Liver (tissue), 9 donors: ENCODE results near the gene CCDC192. TPM values are rescaled to one million over a fixed set of nuclear protein-coding genes. Genes with fewer than 3 reads are reported as not detected.

Experiments
- DNase-seq: peaks from one replicate; pipeline ENCODE4 v3.0.0-alpha.2; 2017; ENCODE audit warnings: low spot score
- H3K27ac ChIP-seq, 2 donors: one replicate each; pipeline ENCODE4 v1.7.0; 2013; ENCODE audit warnings: inconsistent platforms in 2 of 2, low read length in 2 of 2, control low read depth in 1 of 2, low read depth in 1 of 2, mild to moderate bottlenecking in 1 of 2
- H3K27me3 ChIP-seq, 4 donors: one replicate each; pipeline versions ENCODE4 v1.6.1 to v1.7.0; 2013; ENCODE audit warnings: low read length in 3 of 4, inconsistent platforms in 1 of 4, mild to moderate bottlenecking in 1 of 4, moderate library complexity in 1 of 4; ENCODE audit not compliant: control insufficient read depth in 4 of 4, insufficient read depth in 4 of 4
- H3K36me3 ChIP-seq, 4 donors: one replicate each; pipeline versions ENCODE4 v1.6.1 to v1.7.0; 2013; ENCODE audit warnings: low read length in 3 of 4, mild to moderate bottlenecking in 3 of 4, low read depth in 1 of 4, moderate library complexity in 1 of 4; ENCODE audit not compliant: control insufficient read depth in 4 of 4, insufficient read depth in 3 of 4
- H3K4me1 ChIP-seq, 4 donors: one replicate each; pipeline versions ENCODE4 v1.6.1 to v1.7.0; 2013; ENCODE audit warnings: low read length in 3 of 4, mild to moderate bottlenecking in 3 of 4, moderate library complexity in 1 of 4; ENCODE audit not compliant: control insufficient read depth in 4 of 4, insufficient read depth in 4 of 4
- H3K4me3 ChIP-seq, 3 donors: one replicate each; pipeline versions ENCODE4 v1.6.1 to v1.7.0; 2013; ENCODE audit warnings: low read length in 3 of 3, control low read depth in 1 of 3, low read depth in 1 of 3, mild to moderate bottlenecking in 1 of 3
- H3K9ac ChIP-seq, 2 donors: one replicate each; pipeline ENCODE4 v1.7.0; 2013; ENCODE audit warnings: low read length in 2 of 2, mild to moderate bottlenecking in 2 of 2, moderate library complexity in 2 of 2, control low read depth in 1 of 2, low read depth in 1 of 2
- H3K9me3 ChIP-seq, 4 donors: one replicate each; pipeline versions ENCODE4 v1.6.1 to v1.7.0; 2013; ENCODE audit warnings: low read length in 3 of 4; ENCODE audit not compliant: control insufficient read depth in 4 of 4
- EGR1 ChIP-seq, 2 donors: IDR thresholded peaks; 2 replicates each; pipeline ENCODE4 v1.6.1; 2016 to 2018; ENCODE audit warnings: antibody characterized with exemption in 2 of 2, low read depth in 2 of 2
- FOXA1 ChIP-seq: IDR thresholded peaks from 2 replicates; pipeline ENCODE4 v1.6.1; 2016; ENCODE audit warnings: antibody characterized with exemption
- FOXA2 ChIP-seq: IDR thresholded peaks from 2 replicates; pipeline ENCODE4 v1.6.1; 2016; ENCODE audit warnings: antibody characterized with exemption
- GABPA ChIP-seq, 2 donors: IDR thresholded peaks in 1 of 2; conservative IDR thresholded peaks in 1 of 2; 2 replicates each; pipeline ENCODE4 v1.6.1; 2016; ENCODE audit warnings: antibody characterized with exemption in 2 of 2, mild to moderate bottlenecking in 1 of 2, moderate library complexity in 1 of 2
- HNF4A ChIP-seq, 2 donors: conservative IDR thresholded peaks; 2 replicates each; pipeline ENCODE4 v1.6.1; 2016; ENCODE audit warnings: antibody characterized with exemption in 2 of 2, mild to moderate bottlenecking in 2 of 2
- HNF4G ChIP-seq: IDR thresholded peaks from 2 replicates; pipeline ENCODE4 v1.6.1; 2016; ENCODE audit warnings: antibody characterized with exemption
- JUND ChIP-seq, 2 donors: IDR thresholded peaks; 2 replicates each; pipeline ENCODE4 v1.6.1; 2016; ENCODE audit warnings: antibody characterized with exemption in 2 of 2
- NR2F2 ChIP-seq: IDR thresholded peaks from 2 replicates; pipeline ENCODE4 v1.6.1; 2016; ENCODE audit warnings: antibody characterized with exemption
- RAD21 ChIP-seq, 2 donors: IDR thresholded peaks; 2 replicates each; pipeline ENCODE4 v1.6.1; 2016; ENCODE audit warnings: antibody characterized with exemption in 2 of 2, mild to moderate bottlenecking in 2 of 2
- RXRA ChIP-seq, 2 donors: IDR thresholded peaks; 2 replicates each; pipeline ENCODE4 v1.6.1; 2017 to 2018; ENCODE audit warnings: antibody characterized with exemption in 2 of 2, mild to moderate bottlenecking in 1 of 2
- SP1 ChIP-seq: IDR thresholded peaks from 2 replicates; pipeline ENCODE4 v1.6.1; 2018; ENCODE audit warnings: antibody characterized with exemption, mild to moderate bottlenecking
- TAF1 ChIP-seq: conservative IDR thresholded peaks from 2 replicates; pipeline ENCODE4 v1.6.1; 2016; ENCODE audit warnings: antibody characterized with exemption, mild to moderate bottlenecking
- YY1 ChIP-seq: IDR thresholded peaks from 2 replicates; pipeline ENCODE4 v1.6.1; 2016; ENCODE audit warnings: antibody characterized with exemption, mild to moderate bottlenecking
- WGBS: extraction: QIAGEN DNeasy Blood & Tissue Kit; methylation state at CpG from one replicate; pipeline ENCODE4 v1.1.7; 2013; 5-methylcytosine and 5-hydroxymethylcytosine counted together
- polyA plus RNA-seq, 2 donors: library from polyadenylated mRNA; stranded (reverse) in 1 of 2; unstranded in 1 of 2; fragments of 200-250 nt in 1 of 2; fragments of >200 nt in 1 of 2; fragmentation: Nextera tagmentation in 1 of 2; extraction: Ambion mirVana in 1 of 2; gene quantifications; one replicate each; pipeline versions ENCODE4 v1.2.1 to v1.2.3, GENCODE V29; 2013 to 2015
- total RNA-seq, 2 donors: library from RNA; depleted of rRNA; stranded (reverse); fragments of >200 nt; gene quantifications; one replicate each; pipeline ENCODE4 v1.2.3, GENCODE V29; 2014
- TF ChIP-seq, protein P1 (sequence below): IDR thresholded peaks from 2 replicates; pipeline ENCODE4 v1.6.1; 2016; ENCODE audit warnings: antibody characterized with exemption
- TF ChIP-seq, protein P2 (sequence below): IDR thresholded peaks from 2 replicates; pipeline ENCODE4 v1.6.1; 2016; ENCODE audit warnings: antibody characterized with exemption
- TF ChIP-seq, protein P3 (sequence below): IDR thresholded peaks from 2 replicates; pipeline ENCODE4 v1.6.1; 2016; ENCODE audit warnings: antibody characterized with exemption, mild to moderate bottlenecking
- TF ChIP-seq, protein P4 (sequence below): fragments of 150-350 bp; IDR thresholded peaks from 2 replicates; pipeline ENCODE4 v1.5.1; 2017; ENCODE audit warnings: improper control_type of control experiment, low read depth, low read length; ENCODE audit not compliant: missing input control
- TF ChIP-seq, protein P5 (sequence below): IDR thresholded peaks from 2 replicates; pipeline ENCODE4 v1.6.1; 2016; ENCODE audit warnings: antibody characterized with exemption
- donor health status: healthy.
- donor health status: healthy.
- donor health status: healthy.
- donor health status: healthy.
- donor health status: healthy.

CCDC192 gene
- total and polyA plus RNA-seq, 4 donors, result not detected

DNA sequence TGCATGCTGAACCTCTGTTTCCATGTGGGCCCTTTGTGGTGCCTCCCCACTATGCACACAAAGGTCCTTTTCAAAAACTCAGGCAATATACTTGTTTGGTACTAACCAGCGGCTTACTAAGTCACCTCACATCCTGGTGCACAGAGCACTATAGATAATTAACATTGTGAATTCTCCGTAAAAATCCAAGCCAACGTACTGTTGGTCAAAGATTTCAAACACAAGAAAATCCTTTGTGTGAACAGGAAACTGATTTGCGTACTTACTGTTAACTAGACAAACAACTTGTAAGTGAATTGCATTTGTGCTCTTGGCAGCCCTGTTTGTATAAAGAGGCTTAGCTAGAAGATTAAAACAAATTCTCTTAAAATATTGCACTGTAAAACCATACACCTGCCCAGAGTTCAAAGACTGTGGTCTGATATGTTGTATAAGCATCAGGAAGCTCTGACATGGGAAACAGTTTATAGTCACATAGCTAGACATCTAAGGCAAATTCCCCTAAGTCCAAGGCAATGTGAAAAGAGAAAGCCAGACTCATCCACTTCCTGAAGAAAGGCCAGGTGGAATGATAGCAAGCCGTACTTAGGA lies 255.3 kb downstream of the CCDC192 start:
- no peak overlapping the region for H3K9ac ChIP-seq
- no peak overlapping the region for H3K27ac ChIP-seq
- no peaks in the 10 kb centered on the region for H3K4me1 ChIP-seq

More for the DNA sequence above, 255.3 kb downstream of the CCDC192 start:
- 74% methylated on average over 5 of the region's 5 CpGs for WGBS
- DNase-seq, result no peak
- no peaks in the 10 kb centered on the region for H3K9me3 ChIP-seq
- no peaks in the 10 kb centered on the region for H3K27me3 ChIP-seq
- TF ChIP-seq GABPA (IDR thresholded peaks at IDR 0.05 in 1 of 2, conservative IDR thresholded peaks at IDR 0.05 in 1 of 2) (no peak), JUND (IDR thresholded peaks at IDR 0.05) (no peak), RXRA (IDR thresholded peaks at IDR 0.05) (no peak), EGR1 (IDR thresholded peaks at IDR 0.05; ENCODE audit: low read depth in 2 of 2) (no peak), RAD21 (IDR thresholded peaks at IDR 0.05) (no peak), NR2F2 (no peak), SP1 (no peak), FOXA2 (no peak), YY1 (no peak), FOXA1 (no peak), HNF4G (no peak), TAF1 (no peak), HNF4A (conservative IDR thresholded peaks at IDR 0.05) (no peak)
- TF ChIP-seq, protein P1, sequence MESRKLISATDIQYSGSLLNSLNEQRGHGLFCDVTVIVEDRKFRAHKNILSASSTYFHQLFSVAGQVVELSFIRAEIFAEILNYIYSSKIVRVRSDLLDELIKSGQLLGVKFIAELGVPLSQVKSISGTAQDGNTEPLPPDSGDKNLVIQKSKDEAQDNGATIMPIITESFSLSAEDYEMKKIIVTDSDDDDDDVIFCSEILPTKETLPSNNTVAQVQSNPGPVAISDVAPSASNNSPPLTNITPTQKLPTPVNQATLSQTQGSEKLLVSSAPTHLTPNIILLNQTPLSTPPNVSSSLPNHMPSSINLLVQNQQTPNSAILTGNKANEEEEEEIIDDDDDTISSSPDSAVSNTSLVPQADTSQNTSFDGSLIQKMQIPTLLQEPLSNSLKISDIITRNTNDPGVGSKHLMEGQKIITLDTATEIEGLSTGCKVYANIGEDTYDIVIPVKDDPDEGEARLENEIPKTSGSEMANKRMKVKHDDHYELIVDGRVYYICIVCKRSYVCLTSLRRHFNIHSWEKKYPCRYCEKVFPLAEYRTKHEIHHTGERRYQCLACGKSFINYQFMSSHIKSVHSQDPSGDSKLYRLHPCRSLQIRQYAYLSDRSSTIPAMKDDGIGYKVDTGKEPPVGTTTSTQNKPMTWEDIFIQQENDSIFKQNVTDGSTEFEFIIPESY, result no peak
- TF ChIP-seq, protein P2, sequence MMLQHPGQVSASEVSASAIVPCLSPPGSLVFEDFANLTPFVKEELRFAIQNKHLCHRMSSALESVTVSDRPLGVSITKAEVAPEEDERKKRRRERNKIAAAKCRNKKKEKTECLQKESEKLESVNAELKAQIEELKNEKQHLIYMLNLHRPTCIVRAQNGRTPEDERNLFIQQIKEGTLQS, result no peak
- TF ChIP-seq, protein P3, sequence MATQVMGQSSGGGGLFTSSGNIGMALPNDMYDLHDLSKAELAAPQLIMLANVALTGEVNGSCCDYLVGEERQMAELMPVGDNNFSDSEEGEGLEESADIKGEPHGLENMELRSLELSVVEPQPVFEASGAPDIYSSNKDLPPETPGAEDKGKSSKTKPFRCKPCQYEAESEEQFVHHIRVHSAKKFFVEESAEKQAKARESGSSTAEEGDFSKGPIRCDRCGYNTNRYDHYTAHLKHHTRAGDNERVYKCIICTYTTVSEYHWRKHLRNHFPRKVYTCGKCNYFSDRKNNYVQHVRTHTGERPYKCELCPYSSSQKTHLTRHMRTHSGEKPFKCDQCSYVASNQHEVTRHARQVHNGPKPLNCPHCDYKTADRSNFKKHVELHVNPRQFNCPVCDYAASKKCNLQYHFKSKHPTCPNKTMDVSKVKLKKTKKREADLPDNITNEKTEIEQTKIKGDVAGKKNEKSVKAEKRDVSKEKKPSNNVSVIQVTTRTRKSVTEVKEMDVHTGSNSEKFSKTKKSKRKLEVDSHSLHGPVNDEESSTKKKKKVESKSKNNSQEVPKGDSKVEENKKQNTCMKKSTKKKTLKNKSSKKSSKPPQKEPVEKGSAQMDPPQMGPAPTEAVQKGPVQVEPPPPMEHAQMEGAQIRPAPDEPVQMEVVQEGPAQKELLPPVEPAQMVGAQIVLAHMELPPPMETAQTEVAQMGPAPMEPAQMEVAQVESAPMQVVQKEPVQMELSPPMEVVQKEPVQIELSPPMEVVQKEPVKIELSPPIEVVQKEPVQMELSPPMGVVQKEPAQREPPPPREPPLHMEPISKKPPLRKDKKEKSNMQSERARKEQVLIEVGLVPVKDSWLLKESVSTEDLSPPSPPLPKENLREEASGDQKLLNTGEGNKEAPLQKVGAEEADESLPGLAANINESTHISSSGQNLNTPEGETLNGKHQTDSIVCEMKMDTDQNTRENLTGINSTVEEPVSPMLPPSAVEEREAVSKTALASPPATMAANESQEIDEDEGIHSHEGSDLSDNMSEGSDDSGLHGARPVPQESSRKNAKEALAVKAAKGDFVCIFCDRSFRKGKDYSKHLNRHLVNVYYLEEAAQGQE, result no peak
- TF ChIP-seq, protein P4, sequence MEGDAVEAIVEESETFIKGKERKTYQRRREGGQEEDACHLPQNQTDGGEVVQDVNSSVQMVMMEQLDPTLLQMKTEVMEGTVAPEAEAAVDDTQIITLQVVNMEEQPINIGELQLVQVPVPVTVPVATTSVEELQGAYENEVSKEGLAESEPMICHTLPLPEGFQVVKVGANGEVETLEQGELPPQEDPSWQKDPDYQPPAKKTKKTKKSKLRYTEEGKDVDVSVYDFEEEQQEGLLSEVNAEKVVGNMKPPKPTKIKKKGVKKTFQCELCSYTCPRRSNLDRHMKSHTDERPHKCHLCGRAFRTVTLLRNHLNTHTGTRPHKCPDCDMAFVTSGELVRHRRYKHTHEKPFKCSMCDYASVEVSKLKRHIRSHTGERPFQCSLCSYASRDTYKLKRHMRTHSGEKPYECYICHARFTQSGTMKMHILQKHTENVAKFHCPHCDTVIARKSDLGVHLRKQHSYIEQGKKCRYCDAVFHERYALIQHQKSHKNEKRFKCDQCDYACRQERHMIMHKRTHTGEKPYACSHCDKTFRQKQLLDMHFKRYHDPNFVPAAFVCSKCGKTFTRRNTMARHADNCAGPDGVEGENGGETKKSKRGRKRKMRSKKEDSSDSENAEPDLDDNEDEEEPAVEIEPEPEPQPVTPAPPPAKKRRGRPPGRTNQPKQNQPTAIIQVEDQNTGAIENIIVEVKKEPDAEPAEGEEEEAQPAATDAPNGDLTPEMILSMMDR, result no peak
- TF ChIP-seq, protein P5, sequence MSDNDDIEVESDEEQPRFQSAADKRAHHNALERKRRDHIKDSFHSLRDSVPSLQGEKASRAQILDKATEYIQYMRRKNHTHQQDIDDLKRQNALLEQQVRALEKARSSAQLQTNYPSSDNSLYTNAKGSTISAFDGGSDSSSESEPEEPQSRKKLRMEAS, result no peak
- no peaks in the 10 kb centered on the region for H3K36me3 ChIP-seq
- no peak overlapping the region for H3K4me3 ChIP-seq
